HG03060 (cell line): ENCODE data around the gene GPR89B.
"Not testable (repeated sequence)": the region's sequence is repeated elsewhere in the genome, so short reads cannot be mapped to it uniquely, and the experiment has no call there.

Source experiments
- ATAC-seq: cut with Tn5 transposase; IDR thresholded peaks from one replicate; pipeline ENCODE4 v1.9.1; 2021; ENCODE audit warnings: low read depth, moderate number of reproducible peaks; ENCODE audit not compliant: unreplicated experiment

Gene GPR89B

GRCh38 chr1:147928236-147929132, at the start of gene GPR89B:
Gene GPR89B (plus strand): TSS chr1:147928420. CDS start chr1:147928537, 117 bp downstream.
- ATAC-seq, result peak; percentile 82

- ATAC-seq, result no peak
These were observed 48.3 kb upstream of the GPR89B start for GRCh38 chr1:147879911-147880310.

GRCh38 chr1:147882535-147882934, 45.7 kb upstream of the GPR89B start:
- no peak for ATAC-seq

- no peak for ATAC-seq
These were observed 37.9 kb upstream of the GPR89B start for GRCh38 chr1:147890177-147890790.

GRCh38 chr1:147891088-147891487, 37.1 kb upstream of the GPR89B start:
- ATAC-seq, result no peak

- no peak for ATAC-seq
These were observed 36.0 kb upstream of the GPR89B start for GRCh38 chr1:147892216-147892615.

- no peak for ATAC-seq
These were observed 35.4 kb upstream of the GPR89B start for GRCh38 chr1:147892731-147893214.

GRCh38 chr1:147895123-147895522, 33.1 kb upstream of the GPR89B start:
- no peak for ATAC-seq

GRCh38 chr1:147897029-147897752, 31.0 kb upstream of the GPR89B start:
- ATAC-seq, result no peak

- ATAC-seq, result no peak
These were observed 30.4 kb upstream of the GPR89B start for GRCh38 chr1:147897789-147898188.

GRCh38 chr1:147902253-147902845, 25.9 kb upstream of the GPR89B start, which contains the start of gene GJA8:
Gene GJA8 (plus strand): TSS chr1:147902795. CDS start chr1:147907956, 5,161 bp downstream.
- ATAC-seq, result no peak

GRCh38 chr1:147904726-147905125, 23.5 kb upstream of the GPR89B start:
- no peak for ATAC-seq

- no peak for ATAC-seq
These were observed 20.3 kb upstream of the GPR89B start for GRCh38 chr1:147907786-147908509.

- no peak for ATAC-seq
These were observed 15.7 kb upstream of the GPR89B start for GRCh38 chr1:147912553-147912952.

- no peak for ATAC-seq
These were observed 14.8 kb upstream of the GPR89B start for GRCh38 chr1:147913362-147913942.

- no peak for ATAC-seq
These were observed 8.3 kb upstream of the GPR89B start for GRCh38 chr1:147919896-147920295.

- ATAC-seq, result no peak
These were observed 3.4 kb upstream of the GPR89B start for GRCh38 chr1:147924813-147925212.

GRCh38 chr1:147927215-147927614, 1.0 kb upstream of the GPR89B start:
- ATAC-seq, result not testable (repeated sequence)

GRCh38 chr1:147927689-147928088, 531 bp upstream of the GPR89B start:
- ATAC-seq, result not testable (repeated sequence)
